ENCODE results near the gene CNOT6.
"Not testable (repeated sequence)": the region's sequence is repeated elsewhere in the genome, so short reads cannot be mapped to it uniquely, and the experiment has no call there.

The CNOT6 gene

DNA sequence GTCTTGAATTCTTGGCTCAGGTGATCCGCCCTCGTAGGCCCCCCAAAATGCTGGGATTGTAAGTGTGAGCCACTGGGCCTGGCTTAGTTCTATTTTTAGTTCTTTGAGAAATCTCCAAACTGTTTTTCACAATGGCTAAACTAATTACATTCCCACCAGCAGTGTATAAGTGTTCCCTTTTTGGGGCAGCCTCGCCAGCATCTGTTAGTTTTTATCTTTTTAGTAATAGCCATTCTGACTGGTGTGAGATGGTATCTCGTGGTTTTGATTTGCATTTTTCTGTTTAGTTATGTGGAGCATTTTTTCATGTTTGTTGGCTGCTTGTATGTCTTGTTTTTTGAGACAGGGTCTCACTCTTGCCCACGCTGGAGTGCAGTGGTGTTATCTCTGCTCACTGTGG is 28.2 kb downstream of the CNOT6 start:
- no peak for DNase-seq

DNA sequence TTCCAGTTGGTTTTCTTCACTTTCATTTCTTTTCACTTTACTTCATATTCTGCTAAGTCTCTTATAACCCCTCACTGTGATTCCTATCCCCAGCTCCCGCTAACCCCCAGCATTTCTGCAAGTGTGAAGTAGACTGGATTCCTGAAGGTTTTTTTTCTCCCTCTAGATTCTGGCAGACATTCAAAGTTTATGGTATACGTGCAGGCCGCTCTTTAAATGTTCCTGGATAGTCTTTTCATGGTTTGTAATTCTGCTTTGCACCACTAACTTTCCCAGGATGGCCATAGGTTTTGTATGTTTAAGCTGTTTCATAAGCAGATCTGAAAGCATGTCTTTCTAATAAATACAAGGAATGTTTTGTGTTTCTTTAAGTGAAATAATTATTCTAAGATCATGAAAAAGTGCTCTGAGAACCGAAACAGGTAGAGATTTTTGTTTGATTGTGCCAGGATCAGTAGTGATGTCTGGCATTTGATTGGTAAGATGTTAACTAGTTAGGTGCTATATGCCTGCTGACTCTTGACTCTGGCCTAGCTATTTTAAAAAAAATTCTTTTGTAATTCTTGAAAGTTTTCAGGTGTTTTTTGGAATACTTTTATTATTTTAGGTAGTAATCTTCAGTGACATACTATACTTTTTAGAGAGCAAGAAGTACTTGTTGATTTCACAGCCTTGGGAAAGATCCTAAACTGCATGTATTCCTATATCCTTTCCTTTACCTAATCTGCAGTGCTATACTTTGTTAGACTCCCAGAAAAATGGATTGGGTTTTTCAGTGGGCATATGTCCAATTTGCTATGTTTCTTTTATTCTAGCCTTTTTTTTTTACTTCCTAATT is 29.7 kb downstream of the CNOT6 start:
- DNase-seq = no peak

DNA sequence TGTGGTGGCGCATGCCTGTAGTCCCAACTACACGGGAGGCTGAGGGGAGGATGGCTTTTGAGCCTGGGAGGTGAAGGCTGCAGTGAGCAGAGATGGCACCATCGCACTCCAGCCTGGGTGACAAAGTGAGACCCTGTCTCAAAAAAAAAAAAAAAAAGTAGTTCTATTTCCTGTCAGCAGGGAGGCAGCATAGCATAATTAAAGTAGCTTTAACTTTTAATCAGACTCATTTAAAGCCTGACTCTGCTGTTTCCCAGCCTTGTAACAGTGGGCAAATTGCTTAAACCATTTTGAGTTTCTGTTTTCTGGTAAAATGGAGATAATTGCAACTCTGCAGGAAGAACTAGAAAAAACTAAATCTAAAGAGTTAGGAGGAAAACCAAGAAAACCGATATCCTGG is 31.2 kb downstream of the CNOT6 start:
- no peak for DNase-seq

DNA sequence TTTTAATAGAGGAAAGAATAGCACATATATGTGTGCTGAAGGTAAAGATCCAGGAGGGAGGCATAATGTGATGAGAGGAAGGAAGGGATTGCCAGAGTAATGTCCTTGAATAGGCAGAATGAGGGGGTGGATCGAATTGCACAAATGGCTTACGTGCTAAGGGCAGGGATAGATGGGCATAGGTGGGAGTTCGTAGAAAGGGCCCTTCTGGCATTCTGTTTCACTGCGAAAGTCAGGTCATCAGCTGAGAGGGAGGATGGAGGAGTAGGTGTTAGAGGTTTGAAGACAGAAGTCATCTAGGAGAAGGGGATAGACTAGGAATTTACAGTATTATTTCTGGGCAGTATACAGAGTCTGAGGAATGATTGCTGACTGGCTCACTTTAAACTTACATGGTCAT is 32.1 kb downstream of the CNOT6 start:
- no peak for DNase-seq

DNA sequence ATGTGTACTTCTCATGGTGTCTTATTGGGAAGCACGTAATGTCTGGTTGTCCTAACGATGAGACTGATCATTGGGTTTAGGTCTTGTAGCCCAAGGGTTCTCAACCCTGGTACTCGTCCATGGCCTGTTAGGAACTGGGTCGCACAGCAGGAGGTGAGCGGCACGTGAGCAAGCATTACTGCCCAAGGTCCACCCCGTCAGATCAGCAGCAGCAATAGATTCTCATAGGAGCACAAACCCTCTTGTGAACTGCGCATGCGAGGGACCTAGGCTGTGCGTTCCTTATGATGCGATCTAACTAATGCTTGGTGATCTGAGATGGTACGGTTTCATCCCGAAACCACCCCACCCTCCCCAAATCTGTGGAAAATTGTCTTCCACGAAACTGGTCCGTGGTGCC is 33.5 kb downstream of the CNOT6 start:
- no peak for DNase-seq

DNA sequence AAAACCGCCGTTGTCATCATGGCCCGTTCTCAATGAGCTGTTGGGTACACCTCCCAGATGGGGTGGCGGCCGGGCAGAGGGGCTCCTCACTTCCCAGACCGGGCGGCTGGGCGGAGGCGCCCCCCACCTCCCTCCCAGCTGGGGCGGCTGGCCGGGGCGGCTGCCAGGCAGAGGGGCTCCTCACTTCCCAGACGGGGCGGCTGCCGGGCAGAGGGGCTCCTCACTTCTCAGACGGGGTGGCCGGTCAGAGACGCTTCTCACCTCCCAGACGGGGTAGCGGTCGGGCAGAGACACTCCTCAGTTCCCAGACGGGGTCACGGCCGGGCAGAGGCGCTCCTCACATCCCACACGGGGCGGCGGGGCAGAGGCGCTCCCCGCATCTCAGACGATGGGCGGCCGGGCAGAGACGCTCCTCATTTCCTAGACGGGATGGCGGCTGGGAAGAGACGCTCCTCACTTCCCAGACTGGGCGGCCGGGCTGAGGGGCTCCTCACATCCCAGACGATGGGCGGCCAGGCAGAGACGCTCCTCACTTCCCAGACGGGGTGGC is 36.9 kb downstream of the CNOT6 start:
- DNase-seq = not testable (repeated sequence)

DNA sequence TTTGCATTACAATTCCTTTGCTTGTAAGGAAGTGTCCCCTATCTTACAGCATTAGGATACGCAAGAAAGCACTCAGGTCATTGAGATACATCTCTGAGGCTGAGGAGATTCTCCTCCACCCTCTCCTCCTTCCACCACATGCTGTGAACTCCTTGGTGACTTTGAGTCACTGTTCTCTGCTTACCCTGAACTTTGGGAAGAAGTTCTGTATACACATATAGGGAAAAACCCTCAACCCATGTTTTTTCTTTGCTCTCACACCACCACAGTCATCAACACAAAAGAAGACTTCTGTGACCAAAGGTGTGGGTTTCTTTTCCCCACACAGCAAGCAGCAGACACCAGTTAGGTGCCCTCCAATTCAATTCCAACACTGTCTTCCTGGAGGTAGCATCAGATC is 38.1 kb downstream of the CNOT6 start:
- no peak for DNase-seq

DNA sequence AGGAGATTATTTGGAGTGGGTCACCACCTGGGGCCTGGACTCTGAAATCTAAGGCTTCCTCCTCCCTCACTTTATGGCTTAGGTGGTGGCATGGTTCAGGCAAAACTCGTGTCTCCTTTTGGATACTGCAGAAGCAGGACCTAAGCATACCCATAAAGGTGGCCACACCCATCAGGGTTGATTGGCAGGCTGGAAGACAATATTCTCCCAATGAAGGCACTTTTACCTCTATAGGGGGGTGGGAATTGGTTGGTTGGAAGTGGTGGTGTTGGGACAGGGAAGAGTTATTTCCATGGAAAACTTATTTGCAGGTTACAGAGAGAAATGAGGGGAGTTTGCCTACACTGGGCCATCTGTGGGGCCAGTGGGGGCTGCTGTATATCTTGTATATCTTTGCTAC is 39.7 kb downstream of the CNOT6 start:
- no peak for DNase-seq

DNA sequence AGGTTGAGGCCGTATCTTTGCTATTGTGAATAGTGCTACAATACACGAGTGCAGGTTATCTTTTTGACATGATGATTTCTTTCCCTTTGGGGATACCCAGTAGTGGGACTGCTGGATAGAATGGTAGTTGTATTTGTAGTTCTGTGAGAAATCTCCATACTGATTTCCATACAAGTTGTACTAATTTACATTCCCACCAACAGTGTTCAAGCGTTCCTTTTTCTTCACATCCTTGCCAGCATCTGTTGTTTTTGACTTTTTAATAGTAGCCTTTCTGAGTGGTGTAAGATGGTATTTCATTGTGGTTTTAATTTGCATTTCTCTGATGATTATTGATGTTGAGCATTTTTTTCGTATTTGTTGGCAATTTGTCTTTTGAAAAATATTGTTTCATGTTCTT is 41.4 kb downstream of the CNOT6 start:
- DNase-seq = no peak

DNA sequence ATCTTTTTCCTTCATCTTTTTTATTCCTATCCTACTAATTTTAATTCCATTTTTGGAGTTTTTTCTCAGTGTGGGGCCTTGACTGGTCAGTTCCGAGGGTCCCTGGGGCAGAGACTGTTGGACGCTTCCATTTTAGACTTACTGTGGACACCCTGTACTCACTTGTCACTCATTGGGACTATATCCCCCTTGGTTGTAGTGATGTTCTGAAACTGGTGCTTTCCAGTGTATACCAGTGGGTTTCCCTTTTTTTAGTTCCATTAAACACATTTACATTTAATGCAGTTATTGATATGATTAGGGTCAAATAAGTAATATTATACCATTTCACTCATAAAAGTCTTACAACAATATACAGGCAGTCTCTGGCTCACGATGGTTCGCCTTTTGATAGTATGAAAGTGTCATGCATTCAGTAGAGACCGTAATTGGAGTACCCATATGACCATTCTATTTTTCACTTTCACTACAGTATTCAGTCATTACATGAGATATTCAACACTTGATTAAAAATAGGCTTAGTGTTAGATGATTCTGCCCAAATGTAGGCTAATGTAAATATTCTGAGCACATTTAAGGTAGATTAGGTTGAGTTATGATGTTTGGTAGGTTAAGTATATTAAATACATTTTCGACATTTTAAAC is 46.0 kb downstream of the CNOT6 start:
- DNase-seq = no peak

DNA sequence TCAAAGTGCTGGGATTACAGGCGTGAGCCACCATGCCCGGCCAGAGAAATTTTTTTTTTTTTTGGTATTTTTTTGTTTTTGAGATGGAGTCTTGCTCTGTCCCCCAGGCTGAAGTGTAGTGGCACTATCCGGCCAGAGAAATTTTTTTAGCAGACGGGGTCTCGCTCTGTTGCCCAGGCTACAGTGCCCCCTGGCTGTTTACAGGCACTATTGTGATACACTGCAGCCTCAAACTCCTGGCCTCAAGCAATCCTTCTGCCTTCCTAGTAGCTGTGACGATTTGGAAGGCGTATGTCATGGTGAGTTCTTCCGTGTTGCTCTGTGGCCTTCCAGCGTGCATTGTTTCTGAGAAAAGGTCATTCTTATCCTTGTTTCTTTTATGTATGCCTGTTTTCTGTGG is 47.5 kb downstream of the CNOT6 start:
- DNase-seq = no peak

DNA sequence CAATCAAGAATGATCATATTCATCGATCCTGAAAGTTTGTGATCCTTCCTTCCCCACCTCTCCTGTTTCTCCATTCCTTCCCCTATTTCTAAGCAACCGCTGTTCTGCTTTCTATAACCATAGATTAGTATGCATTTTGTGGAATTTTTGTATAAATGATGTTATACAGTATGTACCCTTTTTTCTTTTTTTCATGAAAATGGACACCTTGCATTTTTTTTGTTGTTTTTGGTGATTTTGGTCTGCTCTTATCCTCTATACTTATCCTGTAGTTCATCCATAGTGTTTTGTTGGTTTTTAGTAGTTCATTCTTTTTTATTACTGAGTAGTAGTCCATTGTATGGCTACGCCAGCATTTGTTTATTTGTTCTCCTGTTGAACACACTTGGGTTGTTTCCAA is 51.1 kb downstream of the CNOT6 start:
- DNase-seq = no peak

DNA sequence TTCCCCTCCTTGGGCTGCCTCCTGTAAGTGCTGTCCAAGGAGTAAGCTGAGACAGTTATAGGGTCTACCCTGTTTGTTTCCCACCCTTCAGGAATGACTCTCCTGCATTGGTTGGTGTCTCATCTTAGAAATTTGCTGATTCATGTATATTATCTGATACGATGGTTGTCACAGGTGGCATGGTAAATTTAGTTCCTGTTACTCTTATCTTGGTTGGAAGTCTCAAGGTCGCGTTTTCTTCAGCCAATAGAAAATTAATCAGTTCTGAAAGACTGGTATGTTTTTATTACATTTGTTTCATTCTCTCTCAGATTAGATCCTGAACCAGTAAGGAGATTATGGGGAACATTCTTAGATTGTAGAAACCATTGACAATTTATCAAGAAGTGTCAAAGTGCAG is 54.4 kb downstream of the CNOT6 start:
- no peak for DNase-seq

DNA sequence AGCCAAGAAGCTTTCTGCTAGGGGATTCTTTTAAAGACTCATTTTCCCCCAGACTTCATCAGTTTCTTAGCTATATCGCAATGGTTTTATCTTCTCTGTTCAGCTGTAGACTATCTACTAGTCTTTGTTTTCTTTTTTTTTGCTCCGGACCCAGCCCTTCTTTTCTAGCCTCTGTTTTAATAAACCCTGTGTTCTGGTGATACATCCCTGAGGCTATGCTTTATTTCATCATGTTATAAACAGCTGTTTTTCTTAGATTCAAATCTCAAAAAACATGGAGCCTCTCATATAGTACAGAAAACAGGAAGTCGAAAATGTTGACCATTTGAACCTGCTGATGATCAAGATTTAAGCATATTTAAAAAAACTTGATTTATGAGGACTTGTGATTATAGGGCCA is 59.4 kb downstream of the CNOT6 start:
- DNase-seq = no peak

DNA sequence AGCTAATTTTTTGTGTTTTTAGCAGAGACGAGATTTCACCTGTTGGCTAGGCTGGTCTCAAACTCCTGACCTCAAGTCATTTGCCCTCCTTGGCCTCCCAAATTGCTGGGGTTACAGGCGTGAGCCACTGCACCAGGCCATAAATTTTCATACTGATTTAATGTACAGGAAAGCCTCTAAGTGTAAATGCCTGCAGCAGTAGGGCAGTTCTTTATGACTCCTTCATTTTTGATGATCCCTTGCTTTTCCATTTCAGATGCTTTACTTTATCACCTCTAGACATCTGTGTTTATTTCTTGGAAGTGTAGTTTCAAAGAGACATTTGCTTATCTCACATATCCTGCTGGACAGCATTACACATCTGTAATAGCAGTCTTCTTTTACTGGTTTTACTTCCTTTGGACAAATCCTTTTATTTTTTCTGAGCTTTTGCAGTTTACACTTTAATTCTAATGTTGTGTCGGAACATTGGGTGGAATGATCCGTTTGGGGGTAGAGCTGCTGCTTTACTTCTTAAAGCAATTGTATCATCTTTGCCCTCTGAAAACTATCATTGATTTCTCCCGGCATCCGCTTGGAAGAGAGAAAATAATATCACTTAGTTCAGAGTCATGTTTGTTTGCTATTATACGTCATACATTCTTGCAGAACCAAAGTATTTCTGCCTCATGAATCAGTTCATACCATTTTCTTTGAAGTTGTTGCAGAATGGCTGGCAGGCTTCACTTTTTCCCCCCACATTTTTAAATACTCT is 61.2 kb downstream of the CNOT6 start:
- no peak for DNase-seq

DNA sequence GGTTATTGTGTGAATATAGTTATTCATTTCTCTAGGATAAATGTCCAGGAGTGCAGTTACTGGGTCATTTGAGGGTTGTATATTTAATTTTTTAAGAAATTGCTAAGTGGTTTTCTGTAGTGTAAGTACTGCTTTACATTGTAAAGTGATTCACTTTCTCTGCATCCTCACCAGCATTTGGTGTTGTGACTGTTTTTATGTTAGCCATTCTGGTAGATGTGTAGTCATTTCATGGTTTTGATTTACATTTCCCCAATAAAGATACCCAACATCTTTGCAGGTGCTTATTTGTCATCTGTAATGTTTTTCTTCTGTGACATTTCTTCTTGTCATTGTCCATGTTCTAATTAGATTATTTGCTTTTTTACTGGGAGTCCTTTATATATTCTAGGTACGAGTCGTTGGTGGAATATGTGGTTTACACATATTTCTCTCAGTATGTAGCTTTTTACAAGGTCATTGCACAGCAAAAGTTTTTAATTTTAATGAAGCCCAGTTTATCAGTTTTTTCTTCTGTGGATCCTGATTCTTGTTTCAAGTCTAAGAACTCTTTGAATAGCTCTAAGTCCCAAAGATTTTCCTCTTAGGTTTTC is 63.1 kb downstream of the CNOT6 start:
- no peak for DNase-seq

DNA sequence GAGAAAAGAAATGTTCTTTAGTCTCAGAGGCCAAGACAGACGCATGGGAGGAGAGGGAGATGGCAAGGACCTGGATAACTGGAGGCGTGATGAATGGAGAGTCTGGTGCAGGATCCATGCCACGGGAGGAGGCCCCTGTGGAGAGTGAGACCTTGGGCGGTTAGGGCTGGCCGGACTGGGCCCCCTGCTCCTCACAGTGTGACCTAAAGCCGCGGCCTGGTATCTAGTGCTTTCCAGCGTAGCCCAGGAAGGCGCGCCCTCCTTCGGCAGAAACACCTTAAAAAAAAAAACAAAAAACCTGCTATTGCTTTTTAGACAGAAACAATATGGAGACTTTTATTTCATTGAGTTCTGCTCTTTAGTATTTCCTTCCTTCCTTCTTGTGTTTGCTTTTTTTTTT is 64.1 kb downstream of the CNOT6 start:
- no peak for DNase-seq

DNA sequence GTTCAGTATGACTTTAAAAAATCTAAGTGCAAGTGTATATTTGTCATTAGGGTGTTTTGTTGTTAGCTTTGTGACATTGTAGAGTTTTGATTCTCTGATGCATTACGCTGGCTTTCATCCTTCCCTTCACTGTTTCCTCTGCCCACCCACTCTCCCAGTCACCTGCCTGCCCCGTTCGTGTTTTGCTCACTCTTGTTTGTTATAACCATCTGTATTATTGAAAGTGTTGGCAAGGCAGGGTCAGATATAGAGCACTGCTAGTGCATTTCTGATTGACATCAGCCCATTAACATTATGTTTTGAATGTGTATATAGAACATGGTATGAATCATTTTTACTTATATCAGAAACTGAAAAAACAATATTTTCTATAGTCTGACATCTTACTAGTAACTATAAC is 69.8 kb downstream of the CNOT6 start:
- peak; percentile 26 for DNase-seq

DNA sequence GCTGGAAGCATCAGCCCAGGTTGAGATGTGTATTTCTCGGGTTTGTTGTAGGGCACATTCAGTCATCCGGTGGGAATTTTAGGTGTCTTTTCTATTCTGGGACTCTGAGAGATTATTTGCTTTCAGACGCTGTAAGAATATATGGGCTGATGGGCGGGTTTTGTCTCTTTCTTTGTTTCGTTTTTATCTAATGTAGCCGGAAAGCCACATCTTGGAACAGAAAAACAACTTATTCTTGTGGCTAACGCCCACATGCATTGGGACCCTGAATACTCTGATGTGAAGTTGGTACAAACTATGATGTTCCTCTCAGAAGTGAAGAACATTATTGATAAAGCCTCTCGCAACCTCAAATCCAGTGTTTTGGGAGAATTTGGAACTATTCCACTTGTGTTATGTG is 74.7 kb downstream of the CNOT6 start:
- DNase-seq = no peak

DNA sequence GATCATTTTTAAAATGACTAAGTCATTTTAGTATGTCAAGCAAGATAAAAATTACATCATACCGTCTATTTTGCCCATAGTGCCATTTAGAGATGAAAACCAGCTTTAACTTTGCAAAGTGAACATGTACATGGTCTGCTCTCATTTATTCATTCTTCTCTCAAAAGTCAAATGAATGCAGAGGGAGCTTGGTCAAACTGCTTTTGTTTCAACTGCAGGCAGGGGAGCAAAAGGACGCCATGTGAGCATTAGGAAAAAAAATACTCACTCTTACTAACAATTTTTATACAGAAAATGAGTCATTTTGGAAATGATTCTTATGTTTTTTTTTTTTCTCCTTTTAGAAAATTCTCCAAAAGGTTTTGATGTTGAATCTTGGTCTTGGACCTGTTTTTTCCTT is 81.4 kb downstream of the CNOT6 start:
- no peak for DNase-seq

DNA sequence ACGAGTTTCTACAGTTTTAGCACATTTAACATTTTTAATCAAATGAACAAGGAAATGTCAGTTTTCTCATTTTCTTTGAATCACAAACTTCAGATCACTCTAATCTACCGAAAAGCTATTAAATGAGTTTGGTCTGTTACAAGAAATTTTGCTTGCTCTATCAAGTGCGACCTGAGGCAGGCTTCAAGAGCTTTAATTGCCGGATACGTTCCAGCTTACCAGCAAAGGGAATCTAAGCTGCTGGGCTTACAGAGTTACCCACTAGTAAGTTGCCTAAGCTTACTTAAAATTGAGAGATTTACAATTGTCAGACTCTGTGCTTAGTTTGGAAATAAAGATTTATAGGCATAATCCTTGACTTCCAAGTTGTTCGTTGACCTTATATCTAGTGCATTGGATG is 86.5 kb downstream of the CNOT6 start:
- DNase-seq = no peak

DNA sequence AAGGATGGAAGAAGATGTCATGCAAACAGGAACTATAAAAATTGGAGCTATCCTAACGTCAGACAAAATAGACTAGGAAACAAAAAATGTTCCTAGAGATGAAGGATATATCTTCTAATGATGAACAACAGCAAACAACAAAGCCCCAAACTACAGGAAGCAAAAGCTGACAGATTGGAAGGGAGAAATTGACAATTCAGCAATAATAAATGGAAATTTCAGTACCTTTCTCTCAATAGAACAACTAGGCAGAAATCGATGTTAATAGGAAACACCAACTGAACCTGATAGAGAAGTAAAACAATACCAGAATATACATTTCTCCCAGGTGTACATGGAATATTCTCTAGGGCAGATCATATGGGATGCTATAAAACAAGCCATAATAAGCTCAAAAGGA is 89.6 kb downstream of the CNOT6 start:
- DNase-seq = no peak

DNA sequence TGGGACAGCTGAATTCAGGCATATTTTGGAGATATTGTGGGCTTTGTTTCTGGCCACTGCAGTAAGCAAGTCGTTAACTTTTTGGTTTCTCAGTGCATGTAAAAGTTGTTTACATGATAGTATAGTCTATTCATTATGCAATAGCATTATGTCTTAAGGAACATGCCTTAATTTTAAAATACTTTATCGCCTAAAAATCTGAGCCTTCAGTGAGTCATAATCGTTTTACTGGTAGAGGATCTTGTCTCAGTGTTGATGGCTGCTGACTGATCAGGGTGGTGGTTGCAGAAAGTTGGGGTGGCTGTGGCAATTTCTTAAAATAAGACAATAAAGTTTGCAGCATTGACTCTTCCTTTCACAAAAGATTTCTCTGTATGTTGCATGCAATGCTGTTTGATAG is 92.0 kb downstream of the CNOT6 start:
- DNase-seq = no peak
